ENCODE results near the gene IFI6. TPM values are rescaled to one million over a fixed set of nuclear protein-coding genes. Genes with fewer than 3 reads are reported as not detected.
A peak's percentile ranks its signal among the peaks of the same experiment; 100 is the strongest.

The IFI6 gene
- total and polyA plus RNA-seq, 12 donors = 67.6 to 611 (median 209) TPM

DNA sequence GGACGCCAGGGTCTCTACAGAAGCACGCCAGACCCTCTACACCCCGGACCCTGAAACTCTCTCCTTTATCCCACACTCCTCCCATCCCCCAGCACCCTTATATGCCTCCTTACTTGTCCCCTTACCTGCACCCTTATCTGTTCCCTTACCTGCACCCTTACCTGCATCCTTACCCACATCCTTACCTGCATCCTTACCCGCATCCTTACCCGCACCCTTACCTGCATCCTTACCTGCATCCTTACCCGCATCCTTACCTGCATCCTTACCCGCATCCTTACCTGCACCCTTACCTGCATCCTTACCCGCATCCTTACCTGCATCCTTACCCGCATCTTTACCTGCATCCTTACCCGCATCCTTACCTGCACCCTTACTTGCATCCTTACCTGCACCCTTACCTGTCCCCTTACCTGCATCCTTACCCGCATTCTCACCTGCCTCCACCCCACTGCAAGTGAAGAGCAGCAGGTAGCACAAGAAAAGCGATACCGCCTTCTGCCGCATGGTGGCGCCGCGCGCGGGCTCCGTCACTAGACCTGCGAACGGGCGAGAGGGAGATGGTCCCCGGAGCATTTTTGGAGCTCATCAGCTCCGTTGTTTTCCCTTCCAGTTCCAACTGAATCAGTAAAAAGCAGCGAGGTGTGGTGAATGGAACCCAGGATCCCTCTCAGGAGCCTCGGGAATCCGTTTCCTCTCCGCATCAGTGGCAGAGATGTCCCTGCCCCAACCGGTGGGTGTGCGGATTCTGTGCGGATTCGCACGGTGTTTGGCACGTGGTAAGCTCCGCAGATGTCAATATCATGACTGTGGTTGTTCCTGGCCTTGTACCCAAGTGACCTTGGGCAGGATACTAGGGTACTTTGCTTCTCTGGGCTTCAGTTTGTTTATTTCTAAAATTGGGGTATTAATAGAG lies 2.9 kb downstream of the IFI6 start:
- intact Hi-C loops (cut with DNase I) = loop anchor here (10.0 kb wide), 1 partner anchor 274 kb away; the partner anchor contains the start of gene GPR3 (in 2 of the 2)
- peak; percentile 75 to 89 (median 81) for DNase-seq
- peak overlapping the region in 1 of 4 donors; percentile 55 for H3K4me3 ChIP-seq
- H3K27ac ChIP-seq = peak overlapping the region in 3 of 5 donors; percentile 46 to 82 (median 67)
- TF ChIP-seq POLR2A (IDR thresholded peaks at IDR 0.05) (no peak), CTCF (IDR thresholded peaks at IDR 0.05) (peak; percentile 78 to 87 (median 82))
- no peaks in the 10 kb centered on the region for H3K36me3 ChIP-seq (replicated peaks in 1 of 2)
- peaks cover 9 to 33% of the 10 kb centered on the region in 2 donors for H3K4me1 ChIP-seq (replicated peaks in 1 of 2)
- H3K9me3 ChIP-seq (replicated peaks in 1 of 3) = no peaks in the 10 kb centered on the region
- 11 to 15% (median 12%) methylated on average over 26 to 36 of the region's 36 CpGs for WGBS, 4 donors
- no peaks in the 10 kb centered on the region for H3K27me3 ChIP-seq

DNA sequence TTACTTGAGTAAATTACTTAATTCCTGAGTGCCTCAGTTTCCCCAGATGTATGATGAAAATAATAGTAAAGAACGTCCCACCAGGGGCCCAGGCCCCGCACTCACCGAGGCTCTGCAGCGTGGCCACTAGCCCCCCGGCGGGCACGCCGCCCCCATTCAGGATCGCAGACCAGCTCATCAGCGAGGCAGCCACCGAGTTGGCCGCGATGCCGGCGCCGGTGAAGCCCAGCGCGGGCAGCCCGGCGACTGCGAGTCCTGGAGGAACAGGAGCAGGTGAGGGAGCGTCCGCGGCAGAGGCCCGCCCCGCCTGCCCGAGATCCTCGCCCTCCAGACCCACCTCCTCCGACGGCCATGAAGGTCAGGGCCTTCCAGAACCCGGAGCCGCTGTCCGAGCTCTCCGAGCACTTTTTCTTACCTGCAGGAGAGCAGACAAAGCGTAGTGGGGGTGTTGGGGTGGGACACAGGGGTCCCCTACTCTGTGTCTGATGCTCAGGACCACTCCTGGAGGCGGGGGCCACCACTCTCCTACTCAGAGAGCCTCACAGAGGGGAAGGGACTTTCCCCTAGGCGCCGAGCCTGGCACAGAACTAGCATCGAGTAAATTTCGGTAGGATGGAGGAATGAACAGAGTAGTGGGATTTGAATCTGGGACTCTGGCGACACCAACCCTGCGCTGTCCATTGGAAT lies 3.7 kb downstream of the IFI6 start:
- Histone ChIP-seq H3K36me3 (replicated peaks in 1 of 2) (no peaks in the 10 kb centered on the region), H3K27me3 (no peaks in the 10 kb centered on the region), H3K27ac (no peak overlapping the region), H3K4me3 (no peak overlapping the region), H3K4me1 (replicated peaks in 1 of 2) (peaks cover 9 to 33% of the 10 kb centered on the region in 2 donors), H3K9me3 (replicated peaks in 1 of 3) (no peaks in the 10 kb centered on the region)
- no peak for TF ChIP-seq CTCF (IDR thresholded peaks at IDR 0.05)
- no peak for TF ChIP-seq POLR2A (IDR thresholded peaks at IDR 0.05)
- intact Hi-C loops (cut with DNase I) = loop anchor here (10.0 kb wide), 1 partner anchor 273 kb away; the partner anchor contains the start of gene GPR3 (in 2 of the 2)
- DNase-seq = peak in 2 of 7 donors; percentile 27 to 51
- 80 to 93% (median 85%) methylated on average over 20 to 42 of the region's 42 CpGs for WGBS, 4 donors

- WGBS, 4 donors = 54 to 64% (median 58%) methylated on average over 6 of the region's 6 CpGs
- Histone ChIP-seq H3K4me1 (replicated peaks in 1 of 2) (peaks cover 3 to 26% of the 10 kb centered on the region in 2 donors), H3K4me3 (no peak overlapping the region), H3K27ac (no peak overlapping the region), H3K27me3 (no peaks in the 10 kb centered on the region), H3K9me3 (replicated peaks in 1 of 3) (no peaks in the 10 kb centered on the region), H3K36me3 (replicated peaks in 1 of 2) (no peaks in the 10 kb centered on the region)
- TF ChIP-seq CTCF (IDR thresholded peaks at IDR 0.05) (no peak), POLR2A (IDR thresholded peaks at IDR 0.05) (no peak)
- peak in 1 of 7 donors; percentile 34 for DNase-seq
- intact Hi-C loops (cut with DNase I) = loop anchor here (10.0 kb wide), 1 partner anchor 272 kb away; the partner anchor contains the start of gene GPR3 (in 2 of the 2)
Observed at GRCh38 chr1:27666791-27667254, 5.2 kb downstream of the IFI6 start.

DNA sequence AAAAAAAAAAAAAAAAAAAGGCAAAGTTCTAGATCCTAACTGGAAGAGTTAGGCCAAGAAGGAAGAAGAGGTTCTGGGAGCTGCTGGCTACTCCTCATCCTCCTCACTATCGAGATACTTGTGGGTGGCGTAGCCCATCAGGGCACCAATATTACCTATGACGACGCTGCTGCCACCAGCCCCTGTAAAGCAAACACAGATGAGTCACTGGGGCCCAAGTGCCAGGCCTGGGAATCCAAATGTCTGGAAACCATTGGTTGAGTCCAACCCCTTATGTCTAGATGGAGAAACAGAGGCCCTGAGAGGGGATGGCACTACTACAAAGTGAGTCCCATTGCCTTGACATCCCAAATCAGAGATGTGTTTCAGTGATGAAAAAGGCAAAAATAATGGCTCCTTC lies 5.7 kb downstream of the IFI6 start:
- no peak for TF ChIP-seq CTCF (IDR thresholded peaks at IDR 0.05)
- no peak for TF ChIP-seq POLR2A (IDR thresholded peaks at IDR 0.05)
- Histone ChIP-seq H3K27ac (no peak overlapping the region), H3K4me3 (no peak overlapping the region), H3K4me1 (replicated peaks in 1 of 2) (peaks cover 3 to 21% of the 10 kb centered on the region in 2 donors), H3K27me3 (no peaks in the 10 kb centered on the region), H3K36me3 (replicated peaks in 1 of 2) (no peaks in the 10 kb centered on the region), H3K9me3 (replicated peaks in 1 of 3) (no peaks in the 10 kb centered on the region)
- DNase-seq = no peak
- 87 to 99% (median 92%) methylated on average over 4 of the region's 4 CpGs for WGBS, 4 donors
- intact Hi-C loops (cut with DNase I) = loop anchor here (10.0 kb wide), 1 partner anchor 271 kb away; the partner anchor contains the start of gene GPR3 (in 2 of the 2)
